Astrocyte of the spinal cord (primary cell): ENCODE data around the gene KRTAP4-6.
"Not testable (repeated sequence)": the region's sequence is repeated elsewhere in the genome, so short reads cannot be mapped to it uniquely, and the experiment has no call there.

Source experiments
- DNase-seq: peaks from one replicate; pipeline ENCODE4 v3.0.0; 2011; ENCODE audit warnings: low read depth, low spot score
- H3K4me3 ChIP-seq: 2 replicates; pipeline ENCODE4 v1.5.1; 2011; ENCODE audit warnings: low read depth, mild to moderate bottlenecking, low read length, moderate library complexity
- CTCF ChIP-seq: IDR thresholded peaks from 2 replicates; pipeline ENCODE4 v1.5.1; 2012; ENCODE audit warnings: low read depth, mild to moderate bottlenecking, low read length, inconsistent platforms
- in situ Hi-C: cut with HindIII; loops from 2 replicates; pipeline ENCODE4 v1.10.0; 2017; ENCODE audit warnings: low sequenced_read_pairs

The KRTAP4-6 gene

GRCh38 chr17:41140360-41141131 lies at the start of gene KRTAP4-6:
Gene KRTAP4-6, minus strand, starts transcription at chr17:41140544. Its CDS starts 57 bp downstream, at chr17:41140487.
- DNase-seq = peak; percentile 70
- TF ChIP-seq CTCF = no peak
- H3K4me3 ChIP-seq = no peak within 1 kb of the TSS
- in situ Hi-C loops = no loop called here

GRCh38 chr17:41189837-41190318 lies 49.5 kb upstream of the KRTAP4-6 start, which contains the start of gene KRTAP9-1:
Gene KRTAP9-1, plus strand, starts transcription at chr17:41189887. Its CDS starts 0 bp downstream, at chr17:41189887.
- in situ Hi-C loops, H3K4me3 ChIP-seq, DNase-seq: not testable (repeated sequence)

GRCh38 chr17:41186872-41187271 lies 46.5 kb upstream of the KRTAP4-6 start:
- H3K4me3 ChIP-seq = no peak overlapping the region
- in situ Hi-C loops = no loop called here
- no peak for TF ChIP-seq CTCF

DNA sequence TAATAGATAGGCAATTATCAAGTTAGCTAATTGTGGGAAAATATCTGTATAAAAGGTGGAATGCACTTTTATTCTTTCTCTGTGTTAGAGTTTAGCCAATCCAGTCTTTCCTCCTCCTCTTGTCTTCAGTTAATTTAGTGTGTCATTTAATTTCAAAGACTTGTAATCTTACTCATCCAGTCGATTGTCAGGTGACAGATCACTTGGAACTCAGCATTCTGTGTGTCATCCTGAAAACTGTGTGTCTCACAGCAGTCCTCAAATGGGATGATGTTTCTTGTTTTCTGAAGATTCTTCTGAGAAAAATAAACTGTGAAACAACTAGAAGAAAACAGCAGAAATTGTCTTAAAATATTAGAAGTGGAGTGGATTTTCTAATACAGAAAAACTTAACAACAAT lies 44.7 kb upstream of the KRTAP4-6 start:
- H3K4me3 ChIP-seq = no peak overlapping the region
- no peak for TF ChIP-seq CTCF
- DNase-seq = no peak
- in situ Hi-C loops = no loop called here

More at GRCh38 chr17:41186872-41187271, 46.5 kb upstream of the KRTAP4-6 start:
- DNase-seq = no peak

- DNase-seq = no peak
- TF ChIP-seq CTCF = no peak
- H3K4me3 ChIP-seq = no peak within 1 kb of the TSS
- in situ Hi-C loops = no loop called here
These were observed 44.2 kb upstream of the KRTAP4-6 start, which contains the start of gene KRTAP4-1 for GRCh38 chr17:41184480-41184961. Gene KRTAP4-1, minus strand, starts transcription at chr17:41184911. Its CDS starts 57 bp downstream, at chr17:41184854.

DNA sequence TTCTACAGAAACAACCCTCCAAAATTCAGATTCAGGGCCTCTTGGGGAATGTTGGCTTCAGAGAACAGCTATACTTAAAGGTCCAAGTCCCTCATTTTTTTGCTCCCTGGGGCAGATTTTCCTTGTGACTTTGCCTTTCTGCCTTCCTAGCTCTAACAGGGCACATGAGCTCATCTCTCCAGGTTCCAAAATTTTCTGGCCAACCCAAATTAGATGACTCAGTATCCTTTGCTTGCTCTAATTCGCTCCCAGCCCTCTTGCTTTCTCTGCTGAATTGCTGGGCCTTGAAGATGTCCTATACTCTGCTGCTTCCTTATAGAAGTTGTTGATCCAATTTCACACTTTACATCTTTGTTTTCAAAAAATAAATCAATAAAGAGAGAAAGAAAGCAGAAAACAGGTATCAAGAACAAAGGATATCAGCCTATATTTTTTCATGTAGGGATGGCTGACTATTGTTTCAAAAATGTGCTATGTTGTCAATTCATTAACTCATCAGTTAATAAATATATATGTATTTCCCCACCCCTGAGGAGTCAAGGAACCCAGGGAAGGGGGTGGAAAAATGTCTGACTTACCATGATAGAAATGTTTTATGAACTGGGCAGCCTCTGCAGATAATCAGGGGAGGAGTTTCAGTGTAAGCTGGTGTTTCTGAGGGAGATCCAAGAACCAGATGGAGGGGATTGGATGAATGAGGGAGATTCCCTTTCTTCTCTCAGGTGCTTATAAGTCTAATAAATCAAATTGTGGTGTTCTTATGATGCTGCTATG lies 38.7 kb upstream of the KRTAP4-6 start:
- in situ Hi-C loops = no loop called here
- no peak for TF ChIP-seq CTCF
- H3K4me3 ChIP-seq = no peak overlapping the region
- no peak for DNase-seq
